HCT116 (cell line): Measurements from ENCODE around the gene FAM120A. TPM values are rescaled to one million over a fixed set of nuclear protein-coding genes. Genes with fewer than 3 reads are reported as not detected.

Experiments
- ATAC-seq: fragments of 200-7000 bp; cut with Tn5 transposase; 2 replicates; pipeline ENCODE4 v1.9.1; 2020; ENCODE audit warnings: mild to moderate bottlenecking, moderate library complexity
- BruUV-seq: library from RNA; stranded (reverse); fragments of 400-500 nt; replicated peaks from 2 replicates; lab custom pipeline; 2021; lab: Mats Ljungman, UMichigan
- CTCF ChIA-PET: fragments of 300-600 bp; sonication (Branson Sonifier 250); formaldehyde crosslinking; loops from one replicate; lab custom pipeline; 2021; ENCODE audit warnings: antibody characterized with exemption; lab: Charles Lee
- POLR2A ChIA-PET: fragments of 300-600, 350-600 bp; sonication (Branson Sonifier 250); formaldehyde crosslinking; loops from one replicate; lab custom pipeline; 2021; ENCODE audit warnings: antibody characterized with exemption; lab: Charles Lee
- RAD21 ChIA-PET, 2 experiments: fragments of 300-600 bp; sonication (Branson Sonifier 250); formaldehyde crosslinking; loops; one replicate each; lab custom pipeline; 2023; ENCODE audit warnings: low total read pairs in 2 of 2; ENCODE audit not compliant: uncharacterized antibody in 2 of 2, unreplicated experiment in 2 of 2, low non-redundant PET in 1 of 2; lab: Charles Lee
- DNase-seq: peaks from one replicate; pipeline ENCODE4 v3.0.0-alpha.2; 2010; ENCODE audit warnings: low read depth, low spot score
- H2AFZ ChIP-seq: fragments of 200-600 bp; shearing (Covaris generic), sonication (generic); 2 replicates; pipeline ENCODE4 v1.6.1; 2017; ENCODE audit warnings: low read depth, mixed run types, mixed read lengths, antibody characterized with exemption, low read length; ENCODE audit not compliant: poor library complexity, severe bottlenecking
- H3K27ac ChIP-seq: 2 replicates; pipeline ENCODE4 v1.5.1; 2012; ENCODE audit warnings: low read depth, low read length
- H3K27me3 ChIP-seq: fragments of 200-600 bp; sonication (generic); 2 replicates; pipeline ENCODE4 v1.6.1; 2016; ENCODE audit warnings: mixed run types, low read length, mixed read lengths; ENCODE audit not compliant: insufficient read depth
- H3K36me3 ChIP-seq, 2 experiments: fragments of 200-500 bp in 1 of 2; fragments of 200-600 bp in 1 of 2; sonication (Bioruptor generic) in 1 of 2; sonication (generic) in 1 of 2; 2 replicates each; pipeline versions ENCODE4 v1.5.1 to v1.6.1; 2014 to 2016; ENCODE audit warnings: low read length in 2 of 2, inconsistent platforms in 1 of 2, mixed read lengths in 1 of 2, mixed run types in 1 of 2; ENCODE audit not compliant: insufficient read depth in 2 of 2, control insufficient read depth in 1 of 2
- H3K4me1 ChIP-seq, 2 experiments: fragments of 200-600 bp in 1 of 2; sonication (generic) in 1 of 2; 2 replicates each; pipeline versions ENCODE4 v1.5.1 to v1.6.1; 2012 to 2017; ENCODE audit warnings: low read length in 2 of 2, inconsistent platforms in 1 of 2, mild to moderate bottlenecking in 1 of 2, mixed read lengths in 1 of 2, mixed run types in 1 of 2, moderate library complexity in 1 of 2; ENCODE audit not compliant: insufficient read depth in 2 of 2, control insufficient read depth in 1 of 2
- H3K4me2 ChIP-seq: fragments of 200-600 bp; sonication (generic); 2 replicates; pipeline ENCODE4 v1.6.1; 2017; ENCODE audit warnings: mixed run types, low read length, mixed read lengths
- H3K4me3 ChIP-seq, 2 experiments: fragments of 200-600 bp in 1 of 2; sonication (generic) in 1 of 2; replicated peaks in 1 of 2; 2 replicates each; pipeline ENCODE4 v1.5.1; 2011 to 2016; ENCODE audit warnings: low read length in 2 of 2, control low read depth in 1 of 2, low read depth in 1 of 2, mild to moderate bottlenecking in 1 of 2, mixed read lengths in 1 of 2, mixed run types in 1 of 2
- H3K79me2 ChIP-seq: fragments of 200-600 bp; sonication (generic); 2 replicates; pipeline ENCODE4 v1.6.1; 2017; ENCODE audit warnings: mild to moderate bottlenecking, mixed run types, low read length, moderate library complexity, mixed read lengths; ENCODE audit not compliant: insufficient read depth
- H3K9ac ChIP-seq: fragments of 200-600 bp; sonication (generic); 2 replicates; pipeline ENCODE4 v1.6.1; 2016; ENCODE audit warnings: low read length, mixed read lengths
- H3K9me2 ChIP-seq: fragments of 200-600 bp; sonication (generic), shearing (Covaris generic); 2 replicates; pipeline ENCODE4 v1.6.1; 2017; ENCODE audit warnings: mixed run types, mild to moderate bottlenecking, moderate library complexity; ENCODE audit not compliant: insufficient read depth
- H3K9me3 ChIP-seq, 2 experiments: fragments of 200-500 bp in 1 of 2; fragments of 200-600 bp in 1 of 2; sonication (Bioruptor generic) in 1 of 2; sonication (generic) in 1 of 2; 2 replicates each; pipeline ENCODE4 v1.6.1; 2014 to 2017; ENCODE audit warnings: low read length in 2 of 2, mixed read lengths in 2 of 2, inconsistent platforms in 1 of 2, low read depth in 1 of 2, mild to moderate bottlenecking in 1 of 2, mixed run types in 1 of 2, moderate library complexity in 1 of 2; ENCODE audit not compliant: control insufficient read depth in 1 of 2, insufficient read depth in 1 of 2
- H4K20me1 ChIP-seq: fragments of 200-600 bp; sonication (generic), shearing (Covaris generic); 2 replicates; pipeline ENCODE4 v1.6.1; 2017; ENCODE audit warnings: mixed run types, mild to moderate bottlenecking, moderate library complexity; ENCODE audit not compliant: insufficient read depth
- ELF1 ChIP-seq: IDR thresholded peaks from 2 replicates; pipeline ENCODE4 v1.6.1; 2012; ENCODE audit warnings: low read depth, borderline replicate concordance
- EZH2phosphoT487 ChIP-seq: fragments of 200-600 bp; IDR thresholded peaks from 2 replicates; pipeline ENCODE4 v1.6.1; 2018; ENCODE audit warnings: antibody characterized with exemption, borderline replicate concordance
- SRF ChIP-seq: IDR thresholded peaks from 2 replicates; pipeline ENCODE4 v1.6.1; 2012; ENCODE audit warnings: low read depth
- TCF7L2 ChIP-seq: IDR thresholded peaks from 2 replicates; pipeline ENCODE4 v1.7.0; 2011; ENCODE audit warnings: borderline replicate concordance, inconsistent platforms; ENCODE audit not compliant: insufficient read depth, insufficient read length; ENCODE audit errors: extremely low read depth
- intact Hi-C: fragments of 100-400 bp; cut with micrococcal nuclease; formaldehyde crosslinking; loops from 2 replicates; pipeline ENCODE4 v1.10.0; 2022
- total RNA-seq: library from RNA; stranded (reverse); gene quantifications from one replicate; pipeline ENCODE4 v1.2.1, GENCODE V29; 2021; ENCODE audit not compliant: unreplicated experiment
- TF ChIP-seq, protein P1 (sequence below): IDR thresholded peaks from 2 replicates; pipeline ENCODE4 v1.6.1; 2012; ENCODE audit warnings: low read depth

FAM120A gene
- total RNA-seq, 1 experiment from 2014 or later: 122 TPM

DNA sequence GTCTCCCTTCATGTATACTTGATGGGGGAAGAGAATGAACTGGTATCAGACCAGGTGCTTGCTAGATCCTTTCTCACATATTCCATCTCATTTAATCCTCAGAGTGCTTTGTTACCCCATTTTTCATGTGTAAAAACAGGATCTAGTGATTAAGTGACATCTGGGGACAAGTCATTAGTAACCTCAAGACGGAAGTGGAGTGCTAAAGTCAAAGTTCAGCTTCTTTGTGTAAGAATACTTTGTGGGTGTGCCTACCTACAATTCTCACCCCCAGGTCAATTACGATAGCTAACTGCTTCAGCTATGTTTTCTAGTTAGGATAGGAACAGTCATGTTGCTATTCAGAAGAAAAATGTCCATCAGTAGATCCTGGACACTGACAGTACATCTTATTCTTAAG is 5.0 kb downstream of the FAM120A start:
- RAD21 ChIA-PET: no interaction called here

More for the DNA sequence above, 5.0 kb downstream of the FAM120A start:
- H3K4me3 ChIP-seq: no peak overlapping the region
- ATAC-seq: no peak
- H3K27ac ChIP-seq: no peak overlapping the region
- intact Hi-C loops: loop anchor here (10.0 kb wide), 1 partner anchor 292 kb away; no protein-coding TSS in a partner anchor
- ChIA-PET CTCF (no interaction called here), POLR2A (no interaction called here)
- no TSS peak for BruUV-seq
- peaks cover 13% of the 10 kb centered on the region; the same call in 1 of the 2 replicates for H4K20me1 ChIP-seq
- H3K4me1 ChIP-seq: peaks cover 6 to 8% of the 10 kb centered on the region in 2 experiments
- no peaks in the 10 kb centered on the region for H3K27me3 ChIP-seq
- no peaks in the 10 kb centered on the region for H3K9me3 ChIP-seq
- no peak for TF ChIP-seq SRF
- no peak for TF ChIP-seq ELF1
- TF ChIP-seq EZH2phosphoT487: no peak
- TF ChIP-seq, protein P1, sequence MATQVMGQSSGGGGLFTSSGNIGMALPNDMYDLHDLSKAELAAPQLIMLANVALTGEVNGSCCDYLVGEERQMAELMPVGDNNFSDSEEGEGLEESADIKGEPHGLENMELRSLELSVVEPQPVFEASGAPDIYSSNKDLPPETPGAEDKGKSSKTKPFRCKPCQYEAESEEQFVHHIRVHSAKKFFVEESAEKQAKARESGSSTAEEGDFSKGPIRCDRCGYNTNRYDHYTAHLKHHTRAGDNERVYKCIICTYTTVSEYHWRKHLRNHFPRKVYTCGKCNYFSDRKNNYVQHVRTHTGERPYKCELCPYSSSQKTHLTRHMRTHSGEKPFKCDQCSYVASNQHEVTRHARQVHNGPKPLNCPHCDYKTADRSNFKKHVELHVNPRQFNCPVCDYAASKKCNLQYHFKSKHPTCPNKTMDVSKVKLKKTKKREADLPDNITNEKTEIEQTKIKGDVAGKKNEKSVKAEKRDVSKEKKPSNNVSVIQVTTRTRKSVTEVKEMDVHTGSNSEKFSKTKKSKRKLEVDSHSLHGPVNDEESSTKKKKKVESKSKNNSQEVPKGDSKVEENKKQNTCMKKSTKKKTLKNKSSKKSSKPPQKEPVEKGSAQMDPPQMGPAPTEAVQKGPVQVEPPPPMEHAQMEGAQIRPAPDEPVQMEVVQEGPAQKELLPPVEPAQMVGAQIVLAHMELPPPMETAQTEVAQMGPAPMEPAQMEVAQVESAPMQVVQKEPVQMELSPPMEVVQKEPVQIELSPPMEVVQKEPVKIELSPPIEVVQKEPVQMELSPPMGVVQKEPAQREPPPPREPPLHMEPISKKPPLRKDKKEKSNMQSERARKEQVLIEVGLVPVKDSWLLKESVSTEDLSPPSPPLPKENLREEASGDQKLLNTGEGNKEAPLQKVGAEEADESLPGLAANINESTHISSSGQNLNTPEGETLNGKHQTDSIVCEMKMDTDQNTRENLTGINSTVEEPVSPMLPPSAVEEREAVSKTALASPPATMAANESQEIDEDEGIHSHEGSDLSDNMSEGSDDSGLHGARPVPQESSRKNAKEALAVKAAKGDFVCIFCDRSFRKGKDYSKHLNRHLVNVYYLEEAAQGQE: no peak
- no peak for TF ChIP-seq TCF7L2
- no peak overlapping the region for H3K4me2 ChIP-seq
- H3K79me2 ChIP-seq: peaks cover 97% of the 10 kb centered on the region
- no peak for DNase-seq
- peaks cover 0 to 13% of the 10 kb centered on the region in 2 experiments; a peak in 1 of 4 replicates for H3K36me3 ChIP-seq
- H3K9me2 ChIP-seq: no peaks in the 10 kb centered on the region
- H3K9ac ChIP-seq: no peak overlapping the region
- H2AFZ ChIP-seq: no peak overlapping the region
